Osteoblast (primary cell): ENCODE results near the gene EVI2B. TPM values are rescaled to one million over a fixed set of nuclear protein-coding genes. Genes with fewer than 3 reads are reported as not detected.

Experiments used
- DNase-seq: peaks from one replicate; pipeline ENCODE4 v3.0.0; 2011; ENCODE audit warnings: low spot score, mixed read lengths; ENCODE audit not compliant: insufficient read length; ENCODE audit errors: missing footprints
- H2AFZ ChIP-seq: 2 replicates; pipeline ENCODE4 v1.6.0; 2011; ENCODE audit warnings: mild to moderate bottlenecking, low read length
- H3K27ac ChIP-seq: 2 replicates; pipeline ENCODE4 v1.5.1; 2011; ENCODE audit warnings: mild to moderate bottlenecking, low read depth, low read length, moderate library complexity
- H3K27me3 ChIP-seq: 2 replicates; pipeline ENCODE4 v1.6.0; 2012; ENCODE audit warnings: mild to moderate bottlenecking, control low read depth, inconsistent platforms, low read length, moderate library complexity; ENCODE audit not compliant: insufficient read depth
- H3K36me3 ChIP-seq: 2 replicates; pipeline ENCODE4 v1.5.1; 2011; ENCODE audit warnings: mild to moderate bottlenecking, low read length, control low read depth, moderate library complexity; ENCODE audit not compliant: insufficient read depth
- H3K4me1 ChIP-seq: 2 replicates; pipeline ENCODE4 v1.5.1; 2011; ENCODE audit warnings: mild to moderate bottlenecking, low read length, control low read depth, moderate library complexity; ENCODE audit not compliant: insufficient read depth
- H3K4me2 ChIP-seq: 2 replicates; pipeline ENCODE4 v1.6.0; 2011; ENCODE audit warnings: mild to moderate bottlenecking, low read length; ENCODE audit not compliant: insufficient read depth
- H3K4me3 ChIP-seq: fragments of 200-600 bp; sonication (generic); 3 replicates; pipeline ENCODE4 v1.5.1; 2012; ENCODE audit warnings: mild to moderate bottlenecking, low read length, inconsistent platforms; ENCODE audit not compliant: insufficient read depth
- H3K79me2 ChIP-seq: 2 replicates; pipeline ENCODE4 v1.6.0; 2012; ENCODE audit warnings: mild to moderate bottlenecking, low read length, control low read depth, inconsistent platforms; ENCODE audit not compliant: insufficient read depth
- H3K9me3 ChIP-seq: 2 replicates; pipeline ENCODE4 v1.5.1; 2011; ENCODE audit warnings: low read depth, low read length, control low read depth
- H4K20me1 ChIP-seq: 2 replicates; pipeline ENCODE4 v1.6.0; 2012; ENCODE audit warnings: mild to moderate bottlenecking, low read length, control low read depth; ENCODE audit not compliant: insufficient read depth
- CTCF ChIP-seq: IDR thresholded peaks from 2 replicates; pipeline ENCODE4 v1.5.1; 2011; ENCODE audit warnings: mild to moderate bottlenecking, low read depth, low read length, moderate library complexity; ENCODE audit errors: extremely low read depth
- total RNA-seq: library from RNA; depleted of rRNA; stranded (reverse); fragments of >200 nt; gene quantifications from 2 replicates; pipeline ENCODE4 v1.2.3, GENCODE V29; 2012

The EVI2B gene
- total RNA-seq, 1 donor, result 4.0 TPM

- H4K20me1 ChIP-seq, result no peaks in the 10 kb centered on the region
- peaks cover 19% of the 10 kb centered on the region for H3K4me1 ChIP-seq
- H3K36me3 ChIP-seq, result peaks cover 5% of the 10 kb centered on the region
- no peak for DNase-seq
- no peak overlapping the region for H3K4me3 ChIP-seq
- H3K27ac ChIP-seq, result peak overlapping the region; percentile 85
- H2AFZ ChIP-seq, result no peak overlapping the region
- H3K9me3 ChIP-seq, result no peaks in the 10 kb centered on the region
- H3K27me3 ChIP-seq, result no peaks in the 10 kb centered on the region
- H3K4me2 ChIP-seq, result peak overlapping the region; percentile 84
- TF ChIP-seq CTCF, result no peak
- peaks cover 22% of the 10 kb centered on the region for H3K79me2 ChIP-seq
Observed at GRCh38 chr17:31321966-31322365, 8.1 kb upstream of the EVI2B start.

DNA sequence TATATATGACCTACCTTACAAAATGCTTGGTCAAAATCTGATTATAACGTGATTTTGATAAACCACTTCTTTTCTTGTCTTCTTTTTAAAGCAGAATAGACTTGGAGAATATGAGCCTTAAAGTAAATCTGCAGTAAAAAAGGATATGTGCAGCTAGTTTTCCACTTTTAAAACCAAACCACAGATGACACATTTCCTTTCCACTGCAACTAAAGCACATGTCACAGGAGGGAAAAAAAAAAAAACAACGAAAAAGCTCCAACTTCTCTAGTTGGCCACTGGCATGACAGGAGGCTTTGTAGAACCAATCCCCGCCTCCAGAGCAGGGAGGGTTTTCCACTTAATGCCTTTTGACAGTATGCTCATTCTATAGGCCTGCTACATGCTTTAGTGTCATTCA, 7.6 kb upstream of the EVI2B start, which contains the start of gene EVI2A:
EVI2A (minus strand) TSS at position 142 of the 400 bp plus-strand sequence. CDS start 2,609 bp downstream, outside the sequence.
- DNase-seq, result peak; percentile 27
- Histone ChIP-seq H4K20me1 (no peaks in the 10 kb centered on the region), H3K4me2 (peak within 1 kb of the TSS; percentile 84), H3K9me3 (no peaks in the 10 kb centered on the region), H3K4me3 (peak within 1 kb of the TSS; percentile 58), H3K27ac (peak within 1 kb of the TSS; percentile 85), H2AFZ (no peak within 1 kb of the TSS), H3K79me2 (peaks cover 22% of the 10 kb centered on the region), H3K36me3 (peaks cover 5% of the 10 kb centered on the region), H3K4me1 (peaks cover 19% of the 10 kb centered on the region), H3K27me3 (no peaks in the 10 kb centered on the region)
- TF ChIP-seq CTCF, result no peak

- Histone ChIP-seq H3K4me2 (peak overlapping the region; percentile 84), H2AFZ (no peak overlapping the region), H3K4me3 (peak overlapping the region; percentile 58), H3K79me2 (peaks cover 22% of the 10 kb centered on the region), H4K20me1 (no peaks in the 10 kb centered on the region), H3K9me3 (no peaks in the 10 kb centered on the region), H3K27ac (peak overlapping the region; percentile 85), H3K36me3 (peaks cover 2% of the 10 kb centered on the region), H3K27me3 (no peaks in the 10 kb centered on the region), H3K4me1 (peaks cover 23% of the 10 kb centered on the region)
- TF ChIP-seq CTCF, result no peak
- DNase-seq, result no peak
Observed at GRCh38 chr17:31320791-31321190, 6.9 kb upstream of the EVI2B start.

GRCh38 chr17:31320241-31320640, 6.4 kb upstream of the EVI2B start:
- H3K9me3 ChIP-seq, result no peaks in the 10 kb centered on the region
- no peak for TF ChIP-seq CTCF
- peak overlapping the region; percentile 84 for H3K4me2 ChIP-seq
- no peak overlapping the region for H2AFZ ChIP-seq
- peaks cover 22% of the 10 kb centered on the region for H3K79me2 ChIP-seq
- H3K27ac ChIP-seq, result peak overlapping the region; percentile 85
- H3K36me3 ChIP-seq, result no peaks in the 10 kb centered on the region
- no peaks in the 10 kb centered on the region for H3K27me3 ChIP-seq
- no peak for DNase-seq
- peaks cover 23% of the 10 kb centered on the region for H3K4me1 ChIP-seq
- no peak overlapping the region for H3K4me3 ChIP-seq
- no peaks in the 10 kb centered on the region for H4K20me1 ChIP-seq
